ENCODE measurements around the gene NALCN.

The NALCN gene

DNA sequence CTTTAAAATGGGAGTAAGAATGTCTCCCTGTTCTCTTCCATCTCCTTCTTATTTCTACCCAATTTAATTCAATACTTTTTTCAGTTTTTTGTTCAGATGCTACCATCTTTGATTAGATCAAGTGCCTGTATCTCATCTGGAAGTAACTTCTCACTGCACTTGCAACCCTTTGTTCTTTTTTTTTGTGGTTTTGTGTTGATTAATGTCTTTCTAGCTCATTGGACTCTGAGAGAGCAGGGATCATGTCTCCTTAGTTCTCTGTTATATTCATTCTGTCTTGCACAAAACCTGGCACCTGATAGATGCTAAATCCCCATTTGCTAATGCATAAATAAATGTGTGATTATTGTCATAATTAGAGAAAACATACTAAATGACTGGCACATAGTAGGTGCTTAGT lies 35.3 kb upstream of the NALCN start:
- TF ChIP-seq, protein P1, sequence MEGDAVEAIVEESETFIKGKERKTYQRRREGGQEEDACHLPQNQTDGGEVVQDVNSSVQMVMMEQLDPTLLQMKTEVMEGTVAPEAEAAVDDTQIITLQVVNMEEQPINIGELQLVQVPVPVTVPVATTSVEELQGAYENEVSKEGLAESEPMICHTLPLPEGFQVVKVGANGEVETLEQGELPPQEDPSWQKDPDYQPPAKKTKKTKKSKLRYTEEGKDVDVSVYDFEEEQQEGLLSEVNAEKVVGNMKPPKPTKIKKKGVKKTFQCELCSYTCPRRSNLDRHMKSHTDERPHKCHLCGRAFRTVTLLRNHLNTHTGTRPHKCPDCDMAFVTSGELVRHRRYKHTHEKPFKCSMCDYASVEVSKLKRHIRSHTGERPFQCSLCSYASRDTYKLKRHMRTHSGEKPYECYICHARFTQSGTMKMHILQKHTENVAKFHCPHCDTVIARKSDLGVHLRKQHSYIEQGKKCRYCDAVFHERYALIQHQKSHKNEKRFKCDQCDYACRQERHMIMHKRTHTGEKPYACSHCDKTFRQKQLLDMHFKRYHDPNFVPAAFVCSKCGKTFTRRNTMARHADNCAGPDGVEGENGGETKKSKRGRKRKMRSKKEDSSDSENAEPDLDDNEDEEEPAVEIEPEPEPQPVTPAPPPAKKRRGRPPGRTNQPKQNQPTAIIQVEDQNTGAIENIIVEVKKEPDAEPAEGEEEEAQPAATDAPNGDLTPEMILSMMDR (IDR thresholded peaks at IDR 0.05), result no peak

DNA sequence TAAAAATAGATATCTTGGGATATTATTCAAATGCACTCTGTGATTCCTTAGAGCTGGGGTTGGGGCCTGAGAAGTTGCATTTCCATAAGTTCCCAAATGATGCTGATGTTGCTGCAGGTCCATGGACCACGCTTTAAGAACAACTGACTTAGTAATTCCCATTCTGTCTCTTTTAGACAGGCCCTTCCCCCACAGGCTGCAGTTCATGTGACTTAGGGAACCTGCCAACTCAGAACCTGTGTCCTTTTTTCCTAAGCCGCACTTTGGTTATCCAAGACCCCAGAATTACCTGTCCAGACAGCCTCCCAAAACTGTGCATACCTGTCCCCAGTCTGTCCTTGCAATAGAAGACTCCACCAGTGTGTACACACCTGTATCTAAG lies 34.4 kb upstream of the NALCN start:
- TF ChIP-seq, protein P1 (IDR thresholded peaks at IDR 0.05), result no peak

DNA sequence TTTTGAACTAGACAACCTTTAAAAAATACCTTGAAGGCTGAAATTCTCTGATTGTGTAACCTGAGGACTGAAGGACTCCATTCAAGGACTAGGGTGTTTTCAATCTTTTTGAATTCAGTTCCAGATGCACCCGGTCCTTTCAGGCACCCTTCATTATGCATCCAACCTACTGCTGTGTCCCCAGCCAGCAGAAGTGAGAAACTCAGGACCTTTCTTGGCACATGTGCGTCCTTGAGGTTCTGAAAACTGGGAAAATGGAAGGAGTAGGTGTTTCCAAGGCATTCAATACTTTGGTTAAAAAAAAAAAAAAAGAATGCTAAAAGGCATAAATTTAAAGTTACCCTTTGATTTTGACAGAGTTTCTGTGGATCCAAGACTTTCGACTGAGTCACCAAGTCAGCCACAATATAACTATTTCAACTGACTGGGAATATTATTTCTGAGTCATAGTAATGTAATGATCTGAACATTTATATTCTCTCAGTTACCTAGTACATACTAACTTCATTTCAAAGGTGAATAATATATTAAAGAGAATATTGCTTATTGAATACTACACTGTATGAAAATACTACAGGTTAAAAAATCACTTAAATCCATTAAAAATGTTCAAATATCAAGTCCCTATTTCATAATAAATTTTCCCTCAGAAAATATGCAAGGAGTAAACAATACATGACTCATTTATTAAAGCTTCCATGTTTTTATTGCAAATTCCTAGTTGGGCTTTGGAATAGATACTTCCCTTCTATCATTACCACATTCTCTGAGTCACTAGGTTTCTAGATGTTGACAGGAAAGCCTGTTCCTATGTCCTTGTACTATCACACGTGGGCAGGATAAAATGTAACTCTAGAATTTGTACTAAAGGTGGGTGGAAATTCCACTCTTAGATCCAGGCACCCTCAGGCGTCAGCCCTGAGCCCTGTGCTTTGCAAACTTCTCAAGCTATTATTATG lies 33.8 kb upstream of the NALCN start:
- TF ChIP-seq, protein P1 (IDR thresholded peaks at IDR 0.05), result no peak

DNA sequence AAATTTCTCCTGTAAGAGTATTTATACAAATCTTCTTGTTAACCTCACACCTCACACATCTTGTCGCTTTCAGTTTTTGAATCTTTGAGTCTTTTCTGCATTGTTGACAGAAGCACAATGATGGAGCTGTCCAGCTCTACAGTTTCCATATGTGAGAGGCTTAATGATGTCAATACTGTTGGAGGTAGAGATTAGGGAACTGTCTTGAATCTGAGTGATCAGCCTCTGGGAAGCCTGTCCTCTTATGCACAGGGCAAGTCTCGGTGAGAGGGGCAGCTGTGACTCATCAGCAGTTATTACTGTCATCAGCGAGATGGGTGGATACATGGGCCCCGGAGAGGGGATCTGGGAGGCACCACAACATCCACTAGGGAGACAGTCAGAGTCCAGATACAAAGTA lies 31.5 kb upstream of the NALCN start:
- TF ChIP-seq, protein P1 (IDR thresholded peaks at IDR 0.05), result no peak

DNA sequence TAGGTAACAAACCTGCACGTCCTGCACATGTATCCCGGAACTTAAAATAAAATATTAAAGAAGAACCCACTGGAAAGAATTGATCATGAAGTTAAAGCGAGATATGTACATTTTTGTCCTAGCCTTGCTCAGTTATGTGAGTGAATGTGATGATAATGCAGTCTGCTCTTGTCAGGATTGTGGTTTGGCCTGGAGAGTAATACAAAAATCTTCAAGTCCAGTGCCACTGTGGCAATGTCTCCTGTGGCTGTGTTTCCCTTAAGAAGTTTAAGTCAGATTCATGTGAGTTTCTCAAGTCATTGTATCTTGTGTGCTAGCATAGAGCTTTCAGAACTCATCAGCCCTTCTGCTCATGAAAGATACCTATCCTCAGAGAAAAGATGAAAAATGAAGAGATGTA lies 18.2 kb upstream of the NALCN start:
- TF ChIP-seq, protein P1 (IDR thresholded peaks at IDR 0.05), result no peak

DNA sequence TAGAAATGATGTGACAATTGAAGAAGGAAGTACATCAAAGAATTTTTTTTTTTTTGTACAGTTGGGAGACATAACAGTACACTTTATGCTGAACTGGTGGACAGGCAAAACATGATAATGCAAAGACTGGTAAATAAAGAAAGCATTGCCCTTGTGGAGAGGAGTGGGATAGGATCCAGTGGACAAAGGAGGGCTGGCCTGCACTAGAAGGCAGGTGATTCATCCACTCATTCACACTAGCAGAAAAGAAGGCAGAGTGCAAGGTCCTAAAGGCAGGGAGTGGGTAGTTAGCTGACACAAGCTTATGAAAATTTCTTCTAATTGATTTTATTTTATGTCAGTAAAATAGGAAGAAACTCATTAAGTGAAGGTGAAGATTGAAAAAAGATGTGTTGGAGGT lies 17.6 kb upstream of the NALCN start:
- TF ChIP-seq, protein P1 (IDR thresholded peaks at IDR 0.05), result no peak

DNA sequence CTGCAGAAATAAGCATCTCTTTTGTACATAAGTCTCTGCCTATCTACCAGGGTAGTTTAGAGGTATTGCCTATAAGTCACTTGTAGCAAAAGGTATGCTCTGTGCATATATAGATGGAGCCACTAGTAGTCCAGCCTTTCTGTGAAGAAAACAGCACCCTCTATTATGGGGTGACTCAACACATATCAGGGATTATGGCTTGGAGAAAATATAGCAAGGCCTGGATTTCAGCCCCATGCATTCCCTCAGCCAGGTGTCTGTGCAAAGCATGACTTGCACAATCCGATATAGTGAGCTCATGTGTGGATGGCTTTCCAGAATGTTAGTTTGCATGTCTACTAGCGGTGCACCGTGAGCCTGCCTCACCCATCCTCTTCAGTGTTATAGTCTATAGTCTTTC lies 13.4 kb upstream of the NALCN start:
- TF ChIP-seq, protein P1 (IDR thresholded peaks at IDR 0.05), result no peak

Data from LNCAP (cell line).